Measurements from ENCODE around the gene TGFB1.

The TGFB1 gene

DNA sequence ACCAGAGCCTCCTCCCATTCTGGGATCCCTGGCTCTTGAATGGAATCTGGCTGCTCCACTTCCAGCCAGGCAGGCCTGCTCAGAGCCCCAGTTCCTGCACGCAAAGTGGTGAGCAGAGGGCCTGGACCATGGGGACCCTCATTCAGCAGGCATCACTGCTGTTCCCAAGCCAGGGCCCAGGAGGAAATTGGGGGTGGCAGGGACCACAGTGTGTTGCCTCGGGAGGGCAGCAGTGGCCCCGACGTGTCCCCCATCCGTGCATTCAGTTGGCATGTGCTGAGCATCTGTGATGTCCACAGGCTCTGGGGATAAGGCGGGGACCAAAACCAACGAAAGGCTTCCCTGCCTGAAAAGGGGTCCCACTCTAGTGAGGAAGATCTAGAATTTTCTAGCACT, 32.5 kb downstream of the TGFB1 start:
- no peak for DNase-seq (ENCODE audit: low read depth)

DNA sequence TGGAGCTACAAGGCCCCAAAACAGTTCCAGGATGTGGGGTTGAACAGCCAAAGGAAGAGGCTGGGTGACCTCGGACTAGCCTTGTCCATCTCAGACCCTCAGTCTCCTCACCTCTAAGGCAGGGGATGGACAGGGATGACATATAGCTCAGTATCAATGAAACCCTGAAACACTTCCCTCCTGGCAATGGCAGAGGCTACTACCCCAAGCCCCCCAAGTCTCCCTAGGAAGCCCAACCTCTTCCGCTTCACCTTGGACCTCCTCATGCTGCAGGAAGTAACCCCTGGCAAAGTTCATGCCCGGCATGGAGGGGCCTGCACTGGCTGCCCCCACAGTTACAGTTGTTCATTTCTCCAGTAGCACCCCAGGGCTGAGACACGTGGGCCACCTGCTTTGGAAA, 33.2 kb downstream of the TGFB1 start:
- no peak for DNase-seq (ENCODE audit: low read depth)

DNA sequence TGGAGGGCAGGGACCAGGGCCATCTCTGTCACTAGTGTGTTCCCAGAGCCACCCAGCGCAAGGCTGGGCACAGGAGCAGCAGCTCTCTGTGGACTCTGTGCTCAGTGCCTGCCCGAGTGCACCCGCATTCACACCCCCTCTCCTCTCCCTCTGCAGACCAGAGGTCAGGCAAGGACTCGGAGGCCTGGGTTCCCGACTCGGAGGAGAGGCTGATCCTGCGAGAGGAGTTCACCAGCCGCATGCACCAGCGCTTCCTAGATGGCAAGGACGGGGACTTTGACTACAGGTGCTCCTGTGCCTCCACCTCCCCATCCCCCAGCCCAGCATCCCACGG, 33.6 kb downstream of the TGFB1 start:
- no peak for DNase-seq (ENCODE audit: low read depth)

DNA sequence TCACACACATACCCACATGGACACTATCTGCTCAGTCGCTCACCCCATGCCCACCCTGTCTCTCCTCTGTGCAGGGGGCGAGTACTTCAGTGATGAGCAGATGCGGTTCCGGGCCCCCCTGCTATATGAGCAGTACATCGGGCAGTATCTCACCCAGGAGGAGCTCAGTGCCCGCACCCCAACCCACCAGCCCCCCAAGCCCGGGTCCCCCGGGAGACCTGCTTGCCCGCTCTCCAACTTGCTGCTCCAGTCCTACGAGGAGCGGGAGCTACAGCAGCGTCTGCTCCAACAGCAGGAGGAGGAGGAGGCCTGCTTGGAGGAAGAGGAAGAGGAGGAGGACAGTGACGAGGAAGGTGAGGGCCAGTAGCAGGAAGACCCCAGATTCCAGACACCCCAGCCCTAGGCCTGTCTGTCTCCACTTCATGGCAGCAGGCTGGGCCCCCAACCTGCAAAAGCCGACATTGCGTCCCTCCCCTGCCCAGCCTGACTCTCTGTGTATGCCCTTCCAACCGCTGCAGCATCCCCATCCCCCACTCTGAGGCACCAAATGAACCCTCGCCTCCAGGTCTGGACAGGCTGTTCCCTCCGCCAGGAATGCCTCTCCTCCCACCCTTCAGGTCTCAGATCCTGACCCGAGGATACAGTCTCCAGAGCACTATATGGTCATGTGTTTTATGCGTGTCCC, 34.1 kb downstream of the TGFB1 start:
- DNase-seq (ENCODE audit: low read depth): no peak

DNA sequence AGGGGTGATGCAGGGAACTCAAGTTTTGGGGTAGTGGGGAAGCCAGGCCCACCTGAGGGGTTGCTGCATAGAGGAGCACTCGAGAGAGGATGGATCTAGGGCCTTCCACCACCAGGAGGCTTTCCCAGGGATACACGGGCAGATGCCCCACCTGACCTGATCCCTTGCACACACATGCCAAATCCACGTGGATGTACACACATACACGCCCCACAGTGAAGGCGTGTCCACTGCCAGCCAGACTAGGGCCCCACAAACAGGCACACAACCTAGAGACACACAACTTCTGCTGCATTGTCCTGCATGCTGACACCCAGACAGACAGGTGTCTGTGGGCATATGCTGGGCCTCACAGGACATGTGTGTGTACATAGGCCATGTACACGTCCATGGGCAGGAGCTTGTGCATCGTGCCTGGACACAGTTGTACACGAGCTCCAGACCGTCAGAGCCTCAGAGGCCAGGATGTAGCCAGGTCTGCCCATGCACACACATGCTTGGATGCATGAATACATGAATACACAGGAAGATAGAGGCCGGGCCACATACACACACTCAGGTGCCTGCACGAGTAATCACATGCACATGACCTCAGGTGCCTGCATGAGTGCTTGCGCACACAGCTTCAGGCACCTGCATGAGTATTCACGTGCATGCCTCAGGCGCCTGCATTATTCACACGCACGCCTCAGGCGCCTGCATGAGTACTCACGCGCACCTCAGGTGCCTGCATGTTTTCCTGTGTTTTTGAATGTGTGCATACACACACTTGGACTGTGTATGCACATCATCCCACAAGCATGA, 34.8 kb downstream of the TGFB1 start:
- DNase-seq (ENCODE audit: low read depth): no peak

DNA sequence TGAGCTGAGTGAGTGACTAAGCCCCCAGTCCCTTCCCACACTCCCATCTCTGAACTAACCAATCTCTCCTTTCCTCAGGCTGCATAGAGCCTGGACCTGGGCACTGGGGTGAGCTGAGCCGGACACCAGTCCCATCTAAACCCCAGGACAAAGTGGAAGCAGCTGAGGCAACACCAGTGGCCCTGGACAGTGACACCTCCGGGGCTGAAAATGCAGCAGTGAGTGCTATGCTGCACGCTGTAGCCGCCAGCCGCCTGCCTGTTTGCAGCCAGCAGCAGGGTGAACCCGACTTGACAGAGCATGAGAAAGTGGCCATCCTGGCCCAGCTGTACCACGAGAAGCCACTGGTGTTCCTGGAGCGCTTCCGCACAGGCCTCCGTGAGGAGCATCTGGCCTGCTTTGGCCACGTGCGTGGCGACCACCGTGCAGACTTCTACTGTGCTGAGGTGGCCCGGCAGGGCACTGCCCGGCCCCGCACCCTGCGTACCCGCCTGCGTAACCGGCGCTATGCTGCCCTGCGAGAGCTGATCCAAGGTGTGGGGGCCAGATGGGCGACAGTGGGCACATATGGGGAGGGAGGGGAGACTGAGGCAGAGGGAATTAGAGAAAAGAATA, 37.3 kb downstream of the TGFB1 start:
- DNase-seq (ENCODE audit: low read depth): no peak

DNA sequence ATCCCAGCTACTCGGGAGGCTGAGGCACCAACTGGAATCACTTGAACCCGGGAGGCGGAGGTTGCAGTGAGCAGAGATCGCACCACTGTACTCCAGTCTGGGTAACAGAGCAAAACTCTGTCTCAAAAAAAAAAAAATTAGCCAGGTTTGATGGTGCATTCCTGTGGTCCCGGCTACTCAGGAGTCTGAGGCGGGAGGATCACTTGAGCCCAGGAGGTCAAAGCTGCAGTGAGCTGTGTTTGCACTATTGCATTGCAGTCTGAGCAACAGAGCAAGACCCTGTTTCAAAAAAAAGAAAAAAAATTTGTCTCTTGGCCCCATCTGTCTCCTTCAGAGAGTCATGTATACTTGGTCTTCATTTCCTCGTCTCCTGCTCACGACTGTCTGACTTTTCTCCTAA, 42.1 kb downstream of the TGFB1 start:
- DNase-seq (ENCODE audit: low read depth): no peak

DNA sequence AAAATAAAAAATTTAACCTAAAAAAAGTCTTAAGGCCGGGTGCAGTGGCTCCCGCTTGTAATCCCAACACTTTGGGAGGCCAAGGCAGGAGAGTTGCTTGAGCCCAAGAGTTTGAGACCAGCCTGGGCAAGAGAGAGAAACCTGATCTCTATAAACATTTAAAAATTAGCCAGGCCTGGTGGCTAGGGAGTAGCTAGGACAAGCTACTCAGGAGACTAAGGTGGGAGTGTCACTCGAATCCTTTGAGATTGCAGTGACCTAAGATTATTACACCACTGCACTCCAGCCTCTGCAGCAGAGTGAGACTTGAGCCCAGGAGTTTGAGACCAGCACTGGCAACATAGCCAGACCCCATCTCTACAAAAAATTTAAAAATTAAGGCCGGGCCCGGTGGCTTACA, 42.6 kb downstream of the TGFB1 start:
- DNase-seq (ENCODE audit: low read depth): no peak

DNA sequence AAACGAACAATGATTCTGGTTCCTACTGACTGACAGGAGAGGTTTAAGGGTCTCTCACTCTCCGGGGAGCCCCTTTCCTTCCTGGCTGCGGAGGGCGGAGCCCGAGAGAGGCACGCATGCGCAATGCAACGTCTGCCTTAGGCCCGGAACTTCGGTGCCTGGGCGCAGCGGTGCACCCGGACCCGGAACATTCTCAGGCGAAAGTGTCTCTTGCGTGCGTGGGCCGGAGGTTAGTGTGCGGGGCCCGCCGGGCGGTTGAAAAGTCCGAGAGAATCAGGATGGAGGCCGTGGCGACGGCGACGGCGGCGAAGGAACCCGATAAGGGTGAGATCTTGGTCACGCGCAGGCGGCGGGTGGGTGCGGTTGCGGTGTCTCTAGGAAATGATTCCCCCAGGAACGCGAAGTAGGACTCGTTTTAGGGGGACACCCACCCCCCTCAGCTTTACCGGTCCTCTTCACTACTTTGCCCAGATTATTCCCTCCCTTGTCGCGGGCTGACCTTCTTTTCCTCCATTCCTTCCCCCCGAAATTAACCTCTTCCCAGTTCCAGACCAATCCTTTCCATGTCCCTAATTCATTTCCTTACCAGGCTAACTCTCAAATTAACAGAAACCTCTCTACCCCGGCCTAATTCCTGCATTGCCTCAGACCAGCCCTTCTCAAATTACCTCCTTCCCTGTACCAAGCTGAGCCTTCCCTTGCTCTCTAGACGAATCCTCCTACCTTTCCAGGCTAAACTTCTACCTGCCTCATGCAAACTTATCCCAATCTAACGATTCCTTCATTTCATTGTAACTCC, 43.5 kb downstream of the TGFB1 start, which contains the start of gene CCDC97:
Gene CCDC97, plus strand, starts transcription at position 140 of the 799 bp plus-strand sequence. Its CDS starts 139 bp downstream, at position 279.
- peak; percentile 76 for DNase-seq (ENCODE audit: low read depth)

DNA sequence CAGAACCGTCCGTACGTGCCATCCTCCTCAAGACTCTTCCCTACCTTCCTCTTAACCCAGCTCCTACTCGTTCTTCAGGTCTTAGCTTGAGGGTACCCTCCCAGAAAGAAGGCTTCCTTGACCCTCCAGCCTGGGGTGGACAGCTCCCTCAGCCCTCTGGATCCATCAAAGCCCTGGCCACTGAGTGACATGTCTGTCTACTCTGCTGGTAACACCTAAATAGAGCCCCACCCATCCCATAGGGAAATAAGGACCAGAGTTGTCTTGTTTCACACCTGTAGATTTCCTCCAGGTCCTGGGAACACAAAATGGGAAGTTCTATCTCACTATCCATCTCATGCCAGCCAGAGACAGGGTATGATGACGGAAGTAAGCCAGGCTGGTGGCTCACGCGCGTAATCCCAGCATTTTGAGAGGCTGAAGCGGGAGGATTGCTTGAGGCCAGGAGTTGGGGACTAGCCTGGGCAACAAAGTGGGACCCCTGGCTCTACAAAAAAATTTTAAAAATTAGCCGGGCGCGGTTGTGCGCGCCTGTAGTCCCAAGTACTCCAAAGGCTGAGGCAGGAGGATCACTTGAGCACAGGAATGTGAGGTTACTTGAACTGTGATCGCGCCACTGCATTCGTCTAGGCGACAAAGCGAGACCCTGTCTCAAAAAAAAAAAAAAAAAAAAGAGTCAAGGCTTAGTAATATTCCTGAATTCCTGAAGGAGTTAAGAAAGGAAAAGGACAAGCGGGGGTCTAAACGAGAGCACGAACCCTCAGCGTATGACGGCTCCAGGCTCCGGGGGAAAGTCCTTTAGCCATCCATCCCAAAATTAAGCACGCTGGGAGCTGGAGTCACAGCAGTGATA, 44.3 kb downstream of the TGFB1 start:
- DNase-seq (ENCODE audit: low read depth): no peak

DNA sequence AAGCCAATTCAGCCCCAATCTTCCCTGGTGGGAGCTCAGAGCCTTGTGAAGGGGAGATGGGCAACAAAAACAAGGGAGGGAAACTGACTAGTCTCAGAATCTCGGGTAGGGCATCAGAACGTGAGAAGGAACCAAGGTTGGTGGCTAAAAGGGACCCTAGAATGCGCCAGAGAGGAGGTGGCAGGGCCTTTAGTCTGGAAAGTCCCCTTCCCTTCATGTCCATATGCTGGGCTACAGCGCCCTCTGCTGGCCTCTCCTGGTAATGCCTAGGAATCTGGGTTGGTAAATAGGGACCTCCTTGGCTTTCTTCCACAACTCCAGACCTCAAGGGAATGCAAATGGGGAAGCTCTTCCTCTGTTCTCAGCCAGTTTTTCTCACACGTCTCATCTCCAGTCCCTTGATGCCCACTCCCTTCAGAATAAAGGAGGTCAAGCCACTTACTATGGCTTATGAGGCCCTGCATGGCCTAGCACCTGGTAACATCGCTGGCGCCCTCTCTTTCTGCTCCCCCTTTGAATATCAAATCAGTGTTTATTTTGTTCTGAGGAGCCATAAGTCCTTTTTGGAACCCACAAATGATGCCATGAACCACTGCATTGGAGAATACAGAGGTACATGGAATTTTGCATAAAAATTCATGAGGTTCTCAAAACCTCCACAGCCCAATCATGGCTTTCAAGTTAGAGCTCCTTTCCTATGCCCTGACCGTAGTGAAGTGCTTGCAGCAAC, 45.1 kb downstream of the TGFB1 start:
- peak; percentile 79 for DNase-seq (ENCODE audit: low read depth)

DNA sequence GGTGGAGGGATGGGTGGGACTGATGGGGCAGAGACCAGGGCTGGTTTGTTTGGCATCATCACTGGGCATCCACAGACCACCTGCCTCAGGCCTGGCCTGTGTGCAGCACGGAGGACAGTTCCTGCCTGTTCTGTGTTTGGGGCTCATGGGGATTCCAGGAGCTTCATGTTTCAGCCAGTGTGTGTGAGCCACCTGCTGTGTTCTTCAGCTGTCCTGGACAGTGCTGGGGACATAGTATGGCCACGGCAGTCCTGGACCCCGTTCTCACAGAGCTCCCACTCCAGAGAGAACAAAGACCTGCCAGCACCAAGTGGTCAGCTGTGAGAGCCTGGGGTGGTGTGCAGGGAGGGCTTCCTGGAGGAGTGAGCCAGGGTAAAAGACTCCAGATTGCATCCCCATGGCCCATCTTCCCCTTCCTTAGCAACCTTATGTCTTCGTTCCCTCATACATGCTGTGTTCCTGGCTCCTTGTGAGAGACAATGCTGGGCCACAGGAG, 45.7 kb downstream of the TGFB1 start:
- DNase-seq (ENCODE audit: low read depth): no peak

DNA sequence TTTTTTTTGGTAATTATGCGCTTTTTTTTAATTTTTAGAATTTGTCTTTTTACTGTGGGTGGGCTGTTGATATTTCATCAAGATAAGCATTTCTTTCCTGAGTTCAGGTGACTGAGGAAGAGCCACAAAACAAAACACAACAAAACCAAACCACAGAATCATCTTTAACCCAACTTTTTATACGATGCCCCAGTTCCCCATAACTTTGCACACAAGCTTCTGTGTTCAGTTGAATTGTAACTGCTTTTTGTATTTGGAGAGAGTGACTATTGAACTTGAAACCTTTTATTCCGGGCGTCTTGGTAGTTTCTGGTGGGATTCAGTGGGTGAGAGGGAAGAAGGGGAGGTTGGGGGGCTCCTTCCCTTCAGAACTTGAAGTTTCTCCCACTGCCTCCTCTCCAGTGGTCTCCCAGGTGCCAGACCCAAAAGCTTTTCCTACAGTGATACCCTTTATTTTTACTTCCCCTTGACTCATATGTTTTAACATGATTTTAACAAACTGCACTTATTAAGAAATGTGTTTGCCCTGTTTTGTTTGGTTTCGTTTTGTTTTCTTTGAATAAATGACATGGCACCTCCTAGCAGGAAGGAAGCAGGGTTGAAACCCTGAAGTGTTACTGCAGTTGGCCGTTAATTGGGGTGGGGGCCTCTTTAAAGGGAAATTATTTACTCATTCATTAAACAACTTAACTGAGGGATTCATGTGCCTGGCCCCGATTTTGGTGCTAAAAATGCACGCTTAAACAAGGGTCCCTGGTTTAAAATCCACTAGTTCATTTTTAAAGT, 46.4 kb downstream of the TGFB1 start:
- DNase-seq (ENCODE audit: low read depth): no peak

DNA sequence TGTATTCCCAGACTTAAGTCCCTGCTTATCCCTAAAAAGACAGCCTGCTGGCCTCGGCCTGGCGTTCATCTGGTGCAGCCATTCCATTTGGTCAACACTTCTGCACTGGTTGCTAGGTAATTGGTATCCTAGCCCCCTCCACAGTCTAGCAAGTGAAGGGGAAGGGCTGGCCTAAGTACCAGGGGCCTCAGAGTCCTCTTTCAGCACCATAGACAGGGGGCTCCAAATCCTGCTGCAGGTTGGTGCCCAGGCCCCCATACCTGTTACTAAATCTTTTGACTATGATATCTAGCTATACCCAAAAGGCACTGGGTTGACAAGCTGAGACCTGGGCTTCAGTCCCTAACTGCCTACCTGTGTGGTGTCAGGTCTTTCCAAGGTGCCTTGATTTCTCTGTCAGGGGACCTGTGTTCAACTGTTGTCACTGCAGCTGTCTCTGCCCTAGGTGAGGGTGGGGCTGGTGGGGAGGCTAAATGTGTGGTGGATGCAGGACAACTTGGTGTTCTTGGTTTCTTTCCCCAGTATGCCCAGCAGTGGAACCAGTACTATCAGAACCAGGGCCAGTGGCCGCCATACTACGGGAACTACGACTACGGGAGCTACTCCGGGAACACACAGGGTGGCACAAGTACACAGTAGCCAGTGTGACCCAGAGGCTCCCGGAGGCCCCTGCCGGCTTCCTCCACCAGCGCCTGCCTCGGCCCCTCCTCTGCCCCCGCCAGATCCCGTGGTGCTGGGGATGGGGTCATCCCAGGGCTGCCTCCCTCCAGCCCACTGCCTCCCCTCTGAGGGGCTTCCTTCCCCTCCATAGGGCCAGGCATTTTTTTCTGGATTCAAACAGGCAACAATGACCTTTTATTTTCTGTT, 47.6 kb downstream of the TGFB1 start:
- DNase-seq (ENCODE audit: low read depth): no peak

DNA sequence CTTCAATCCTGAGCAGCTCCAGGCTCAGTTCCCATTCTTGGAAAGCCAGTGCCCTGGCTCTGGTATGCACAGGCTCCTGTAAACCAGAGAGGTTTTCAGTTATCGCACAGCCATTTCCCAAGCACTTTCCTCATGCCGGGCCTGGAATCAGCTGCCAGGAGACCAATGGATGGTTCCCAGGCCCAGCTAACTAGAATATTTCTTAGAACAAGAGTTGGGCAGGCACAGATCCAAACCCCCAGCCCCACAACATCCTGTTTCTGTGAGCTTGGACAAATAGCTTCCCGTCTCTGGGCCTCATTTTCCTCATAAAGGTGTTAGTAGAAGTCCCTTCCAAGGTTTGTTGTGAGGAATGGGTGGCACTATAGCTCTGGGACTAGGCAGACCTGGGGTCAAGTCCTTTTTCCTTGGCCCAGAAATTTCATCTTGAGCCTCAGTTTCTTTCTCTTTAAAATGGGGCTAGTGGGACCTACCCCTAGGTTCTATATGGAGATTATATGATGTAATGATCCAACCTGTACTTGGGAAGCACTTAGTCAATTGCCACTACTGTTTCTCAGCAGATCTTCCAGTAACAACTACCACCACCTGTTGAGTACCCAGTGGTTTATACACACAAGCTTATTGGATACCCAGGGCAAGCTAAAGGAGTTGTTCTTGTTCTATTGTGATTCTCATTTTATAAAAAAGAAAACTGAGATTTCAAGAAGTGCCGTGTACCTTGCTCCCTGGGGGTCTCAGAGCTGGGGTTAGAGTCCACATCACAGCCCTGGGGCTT, 48.8 kb downstream of the TGFB1 start:
- DNase-seq (ENCODE audit: low read depth): no peak

DNA sequence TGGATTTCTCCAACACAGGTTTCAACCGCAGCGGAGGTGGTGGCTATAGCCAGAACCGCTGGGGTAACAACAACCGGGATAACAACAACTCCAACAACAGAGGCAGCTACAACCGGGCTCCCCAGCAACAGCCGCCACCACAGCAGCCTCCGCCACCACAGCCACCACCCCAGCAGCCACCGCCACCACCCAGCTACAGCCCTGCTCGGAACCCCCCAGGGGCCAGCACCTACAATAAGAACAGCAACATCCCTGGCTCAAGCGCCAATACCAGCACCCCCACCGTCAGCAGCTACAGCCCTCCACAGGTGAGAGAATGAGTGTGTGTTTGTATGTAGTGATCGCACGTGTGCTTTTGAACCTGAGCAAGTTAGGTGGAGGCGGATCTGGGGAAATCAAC, 49.8 kb downstream of the TGFB1 start:
- DNase-seq (ENCODE audit: low read depth): no peak

DNA sequence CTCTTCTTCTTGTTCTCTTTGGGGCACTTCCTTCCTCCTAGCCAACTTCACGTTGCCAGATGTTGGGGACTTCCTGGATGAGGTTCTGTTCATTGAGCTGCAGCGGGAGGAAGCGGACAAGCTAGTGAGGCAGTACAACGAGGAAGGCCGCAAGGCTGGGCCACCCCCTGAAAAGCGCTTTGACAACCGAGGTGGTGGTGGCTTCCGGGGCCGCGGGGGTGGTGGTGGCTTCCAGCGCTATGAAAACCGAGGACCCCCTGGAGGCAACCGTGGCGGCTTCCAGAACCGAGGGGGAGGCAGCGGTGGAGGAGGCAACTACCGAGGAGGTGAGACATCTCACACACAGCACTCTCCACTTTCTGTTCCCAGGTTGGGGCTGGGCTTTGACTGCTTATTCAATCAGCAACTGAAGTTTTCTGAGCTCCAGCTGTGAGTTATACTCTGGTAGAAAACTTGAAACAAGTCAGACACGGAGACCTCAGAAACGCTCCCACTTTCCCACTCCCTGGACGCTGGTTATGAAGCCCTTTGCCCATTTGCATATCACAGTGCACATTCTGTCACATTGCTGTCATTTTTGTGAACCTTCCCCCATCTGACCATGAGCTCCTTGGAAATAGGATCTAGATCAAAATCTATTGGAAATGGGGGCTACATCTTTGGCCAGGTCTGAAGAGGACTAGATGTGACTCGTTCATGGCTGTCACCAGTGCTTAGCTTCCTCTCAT, 50.9 kb downstream of the TGFB1 start:
- DNase-seq (ENCODE audit: low read depth): no peak
